Measurements from ENCODE around the gene NEIL1.

DNA sequence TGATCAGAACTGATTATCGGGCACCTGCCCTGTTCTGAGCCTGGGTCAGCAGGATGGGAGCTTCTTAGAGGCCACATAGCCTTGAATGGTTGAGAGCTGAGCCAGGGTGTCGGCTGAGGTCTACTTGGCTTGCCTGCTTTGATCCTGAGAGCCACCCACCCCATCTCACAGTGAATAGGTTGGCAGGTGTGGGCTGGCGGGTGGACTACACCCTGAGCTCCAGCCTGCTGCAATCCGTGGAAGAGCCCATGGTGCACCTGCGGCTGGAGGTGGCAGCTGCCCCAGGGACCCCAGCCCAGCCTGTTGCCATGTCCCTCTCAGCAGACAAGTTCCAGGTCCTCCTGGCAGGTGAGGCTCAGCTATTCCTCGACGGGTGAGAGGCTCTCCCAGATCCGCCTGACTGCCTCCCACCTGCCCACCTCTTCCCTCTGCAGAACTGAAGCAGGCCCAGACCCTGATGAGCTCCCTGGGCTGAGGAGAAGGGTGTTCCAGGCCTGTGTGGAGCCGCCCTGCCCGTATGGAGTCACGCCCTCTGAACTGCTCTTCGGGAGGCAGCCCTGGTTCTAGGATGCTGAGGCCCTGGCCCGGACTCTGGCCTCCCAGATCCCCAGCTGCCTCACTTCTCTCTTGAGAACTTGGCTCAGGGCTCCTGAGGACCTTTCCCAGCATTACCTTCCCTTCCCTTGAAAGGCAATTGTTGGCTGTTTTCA lies 7.2 kb upstream of the NEIL1 start:
- TF ChIP-seq, protein P1, sequence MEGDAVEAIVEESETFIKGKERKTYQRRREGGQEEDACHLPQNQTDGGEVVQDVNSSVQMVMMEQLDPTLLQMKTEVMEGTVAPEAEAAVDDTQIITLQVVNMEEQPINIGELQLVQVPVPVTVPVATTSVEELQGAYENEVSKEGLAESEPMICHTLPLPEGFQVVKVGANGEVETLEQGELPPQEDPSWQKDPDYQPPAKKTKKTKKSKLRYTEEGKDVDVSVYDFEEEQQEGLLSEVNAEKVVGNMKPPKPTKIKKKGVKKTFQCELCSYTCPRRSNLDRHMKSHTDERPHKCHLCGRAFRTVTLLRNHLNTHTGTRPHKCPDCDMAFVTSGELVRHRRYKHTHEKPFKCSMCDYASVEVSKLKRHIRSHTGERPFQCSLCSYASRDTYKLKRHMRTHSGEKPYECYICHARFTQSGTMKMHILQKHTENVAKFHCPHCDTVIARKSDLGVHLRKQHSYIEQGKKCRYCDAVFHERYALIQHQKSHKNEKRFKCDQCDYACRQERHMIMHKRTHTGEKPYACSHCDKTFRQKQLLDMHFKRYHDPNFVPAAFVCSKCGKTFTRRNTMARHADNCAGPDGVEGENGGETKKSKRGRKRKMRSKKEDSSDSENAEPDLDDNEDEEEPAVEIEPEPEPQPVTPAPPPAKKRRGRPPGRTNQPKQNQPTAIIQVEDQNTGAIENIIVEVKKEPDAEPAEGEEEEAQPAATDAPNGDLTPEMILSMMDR (IDR thresholded peaks at IDR 0.05) = no peak
- no peak for TF ChIP-seq POLR2A (IDR thresholded peaks at IDR 0.05)

Measured in breast epithelium (tissue), 3 donors.